Neural crest cell (in vitro differentiated cells): ENCODE measurements around the gene GCM1. TPM values are rescaled to one million over a fixed set of nuclear protein-coding genes. Genes with fewer than 3 reads are reported as not detected.

ENCODE experiments used
- DNase-seq: peaks from one replicate; pipeline ENCODE4 v3.0.0; 2021; ENCODE audit warnings: low read depth, mixed read lengths, low spot score
- H3K27ac Mint-ChIP-seq: one replicate; pipeline ENCODE4 v1.8.0; 2021; ENCODE audit warnings: mild to moderate bottlenecking, mixed read lengths; ENCODE audit not compliant: unreplicated experiment
- H3K27me3 Mint-ChIP-seq: 2 replicates; pipeline ENCODE4 v1.8.0; 2021; ENCODE audit warnings: low read depth, mild to moderate bottlenecking, mixed read lengths
- H3K36me3 Mint-ChIP-seq: 2 replicates; pipeline ENCODE4 v1.8.0; 2021; ENCODE audit warnings: low read depth, mild to moderate bottlenecking, mixed read lengths
- H3K4me1 Mint-ChIP-seq: 2 replicates; pipeline ENCODE4 v1.8.0; 2021; ENCODE audit warnings: mixed read lengths
- H3K4me3 Mint-ChIP-seq: one replicate; pipeline ENCODE4 v1.8.0; 2021; ENCODE audit warnings: mild to moderate bottlenecking, mixed read lengths
- H3K9me3 Mint-ChIP-seq: 2 replicates; pipeline ENCODE4 v1.8.0; 2021; ENCODE audit warnings: mixed read lengths
- total RNA-seq: library from RNA; stranded (reverse); gene quantifications from 2 replicates; pipeline ENCODE4 v1.2.1, GENCODE V29; 2021
- TF ChIP-seq, protein P1 (sequence below): fragments of 200-600 bp; sonication (generic); conservative IDR thresholded peaks from 2 replicates; pipeline ENCODE4 v1.5.0; 2021; ENCODE audit warnings: antibody characterized with exemption, mild to moderate bottlenecking

The GCM1 gene
- total RNA-seq, 1 donor from 2014 or later = 0.16 TPM

DNA sequence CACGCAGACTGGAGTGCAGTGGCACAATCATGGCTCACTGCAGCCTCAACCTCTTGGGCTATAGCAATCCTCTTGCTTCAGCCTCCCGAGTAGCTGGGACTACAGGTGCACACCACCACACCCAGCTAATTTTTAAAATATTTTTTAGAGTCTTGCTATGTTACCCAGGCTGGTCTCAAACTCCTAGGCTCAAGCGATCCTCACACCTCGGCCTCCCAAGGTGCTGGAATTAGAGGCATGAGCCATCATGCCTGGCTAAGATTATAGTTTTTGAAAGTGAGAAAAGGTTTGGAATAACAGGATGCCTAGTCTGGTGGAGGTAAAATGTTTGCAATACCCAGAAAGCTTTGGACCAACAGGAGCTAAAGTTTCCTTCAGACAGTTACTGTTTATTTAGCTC lies 23.4 kb downstream of the GCM1 start:
- TF ChIP-seq, protein P1, sequence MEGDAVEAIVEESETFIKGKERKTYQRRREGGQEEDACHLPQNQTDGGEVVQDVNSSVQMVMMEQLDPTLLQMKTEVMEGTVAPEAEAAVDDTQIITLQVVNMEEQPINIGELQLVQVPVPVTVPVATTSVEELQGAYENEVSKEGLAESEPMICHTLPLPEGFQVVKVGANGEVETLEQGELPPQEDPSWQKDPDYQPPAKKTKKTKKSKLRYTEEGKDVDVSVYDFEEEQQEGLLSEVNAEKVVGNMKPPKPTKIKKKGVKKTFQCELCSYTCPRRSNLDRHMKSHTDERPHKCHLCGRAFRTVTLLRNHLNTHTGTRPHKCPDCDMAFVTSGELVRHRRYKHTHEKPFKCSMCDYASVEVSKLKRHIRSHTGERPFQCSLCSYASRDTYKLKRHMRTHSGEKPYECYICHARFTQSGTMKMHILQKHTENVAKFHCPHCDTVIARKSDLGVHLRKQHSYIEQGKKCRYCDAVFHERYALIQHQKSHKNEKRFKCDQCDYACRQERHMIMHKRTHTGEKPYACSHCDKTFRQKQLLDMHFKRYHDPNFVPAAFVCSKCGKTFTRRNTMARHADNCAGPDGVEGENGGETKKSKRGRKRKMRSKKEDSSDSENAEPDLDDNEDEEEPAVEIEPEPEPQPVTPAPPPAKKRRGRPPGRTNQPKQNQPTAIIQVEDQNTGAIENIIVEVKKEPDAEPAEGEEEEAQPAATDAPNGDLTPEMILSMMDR = no peak
- Mint-ChIP-seq H3K36me3 (no peaks in the 10 kb centered on the region), H3K9me3 (no peaks in the 10 kb centered on the region), H3K27me3 (peaks cover 12% of the 10 kb centered on the region), H3K27ac (no peak overlapping the region), H3K4me3 (no peak overlapping the region), H3K4me1 (no peaks in the 10 kb centered on the region)
- no peak for DNase-seq

DNA sequence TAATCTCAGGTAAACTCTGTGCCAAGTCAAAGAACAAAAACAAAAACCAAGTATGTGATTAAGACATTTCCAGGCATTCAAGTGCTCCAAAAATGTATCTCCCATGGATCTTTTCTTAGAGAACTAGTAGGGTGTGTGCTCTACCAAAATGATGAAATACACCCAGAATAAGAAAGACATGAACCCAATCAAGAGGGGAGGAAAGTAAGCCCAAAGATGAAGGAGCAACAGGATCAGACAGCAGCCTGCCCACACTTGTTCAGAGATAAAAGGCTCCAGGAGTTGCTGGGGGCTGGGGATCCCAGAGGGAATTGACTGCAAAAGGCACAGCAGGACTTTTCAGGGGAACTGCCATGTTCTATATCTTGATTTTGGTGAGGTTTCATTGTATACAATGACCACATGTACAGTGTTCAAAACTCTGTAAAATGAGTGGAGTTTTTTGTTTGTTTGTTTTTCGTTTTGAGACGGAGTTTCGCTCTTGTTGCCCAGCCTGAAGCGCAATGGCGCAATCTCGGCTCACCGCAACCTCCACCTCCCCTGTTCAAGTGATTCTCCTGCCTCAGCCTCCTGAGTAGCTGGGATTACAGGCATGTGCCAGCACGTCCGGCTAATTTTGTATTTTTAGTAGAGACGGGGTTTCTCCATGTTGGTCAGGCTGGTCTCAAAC lies 24.4 kb downstream of the GCM1 start:
- Mint-ChIP-seq H3K27me3 (peaks cover 9% of the 10 kb centered on the region), H3K9me3 (no peaks in the 10 kb centered on the region), H3K4me3 (no peak overlapping the region), H3K27ac (no peak overlapping the region), H3K4me1 (no peaks in the 10 kb centered on the region), H3K36me3 (no peaks in the 10 kb centered on the region)
- TF ChIP-seq, protein P1 = no peak
- DNase-seq = no peak

DNA sequence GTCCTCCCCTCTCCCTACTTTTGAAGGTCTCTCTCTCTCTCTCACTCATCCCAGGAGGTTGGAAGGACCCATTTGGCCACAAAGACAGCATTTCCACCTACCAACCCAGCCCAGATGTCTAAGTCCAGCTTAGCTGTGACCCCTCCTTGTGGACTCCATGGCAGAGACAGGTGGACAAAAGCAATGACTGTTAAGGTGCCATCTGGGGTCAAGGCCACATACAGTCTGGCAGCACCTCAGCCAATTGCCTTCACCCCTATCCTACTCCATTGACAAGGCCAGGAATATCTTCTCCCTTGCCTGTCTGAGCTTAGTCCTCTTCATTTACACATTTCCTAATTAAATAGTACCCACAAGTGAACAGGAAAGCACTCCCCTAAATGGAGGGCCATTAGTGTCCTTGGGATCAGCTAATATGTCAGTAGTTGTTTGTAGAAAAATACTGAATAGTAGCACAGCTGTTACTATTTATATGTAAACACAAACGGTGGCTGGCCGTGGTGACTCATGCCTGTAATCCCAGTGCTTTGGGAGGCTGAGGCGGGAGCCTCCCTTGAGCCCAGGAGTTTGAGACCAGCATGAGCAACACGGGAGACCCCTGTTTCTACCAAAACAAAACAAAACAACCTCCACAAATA lies 28.8 kb downstream of the GCM1 start:
- no peak for DNase-seq
- H3K27me3 Mint-ChIP-seq = no peaks in the 10 kb centered on the region
- no peak overlapping the region for H3K27ac Mint-ChIP-seq
- no peaks in the 10 kb centered on the region for H3K36me3 Mint-ChIP-seq
- no peaks in the 10 kb centered on the region for H3K4me1 Mint-ChIP-seq
- H3K9me3 Mint-ChIP-seq = no peaks in the 10 kb centered on the region
- H3K4me3 Mint-ChIP-seq = no peak overlapping the region
- TF ChIP-seq, protein P1 = no peak

DNA sequence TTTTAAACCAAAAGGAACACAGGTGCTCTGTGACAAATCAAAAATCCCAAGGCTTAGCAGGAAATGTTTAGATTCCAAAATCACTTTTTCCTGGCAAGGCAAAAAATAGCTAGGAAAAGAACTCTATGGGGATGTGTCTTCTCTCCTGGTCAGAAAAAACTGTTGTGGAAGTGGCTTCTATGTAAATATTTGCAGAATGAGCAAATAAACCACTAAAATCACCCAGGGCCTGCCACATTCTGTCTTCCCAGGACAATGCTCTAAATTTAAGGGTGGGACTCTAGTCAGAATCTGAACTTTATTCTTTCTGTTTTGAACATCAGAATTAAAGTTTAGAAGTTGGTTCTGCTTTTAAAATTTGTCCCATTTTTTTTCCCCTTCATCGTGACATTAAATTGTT lies 29.3 kb downstream of the GCM1 start:
- DNase-seq = no peak
- Mint-ChIP-seq H3K36me3 (no peaks in the 10 kb centered on the region), H3K27ac (no peak overlapping the region), H3K4me1 (no peaks in the 10 kb centered on the region), H3K4me3 (no peak overlapping the region), H3K9me3 (no peaks in the 10 kb centered on the region), H3K27me3 (no peaks in the 10 kb centered on the region)
- TF ChIP-seq, protein P1 = no peak

DNA sequence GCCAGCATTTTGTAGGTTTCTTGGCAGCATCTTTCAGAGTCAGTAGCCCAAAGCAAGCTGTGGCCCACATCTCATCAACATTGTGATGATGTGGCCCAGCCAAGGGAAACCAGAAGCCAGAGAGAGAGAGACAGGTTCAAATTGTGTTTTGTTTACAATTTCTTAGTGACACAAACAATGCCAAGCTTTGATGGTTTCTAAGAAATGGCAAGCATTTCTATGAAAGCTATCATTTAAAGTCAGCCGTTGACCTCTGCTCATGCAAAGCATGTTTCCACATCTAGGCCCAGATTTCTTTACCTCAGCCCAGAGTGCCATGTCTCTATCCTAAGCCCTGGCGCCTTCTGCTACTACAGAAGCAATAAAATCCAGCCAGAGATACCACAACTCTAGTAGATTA lies 32.9 kb downstream of the GCM1 start:
- DNase-seq = no peak
- Mint-ChIP-seq H3K36me3 (no peaks in the 10 kb centered on the region), H3K9me3 (no peaks in the 10 kb centered on the region), H3K4me1 (no peaks in the 10 kb centered on the region), H3K27me3 (no peaks in the 10 kb centered on the region), H3K4me3 (no peak overlapping the region), H3K27ac (no peak overlapping the region)
- TF ChIP-seq, protein P1 = no peak
